Activated CD8-positive, alpha-beta T cell treated with anti-CD3 and anti-CD28 coated beads for 36 hours (primary cell): ENCODE measurements around the gene UBR3. TPM values are rescaled to one million over a fixed set of nuclear protein-coding genes. Genes with fewer than 3 reads are reported as not detected.

Experiments used
- ATAC-seq: fragments of 200-7000 bp; cut with Tn5 transposase; one replicate; pipeline ENCODE4 v1.10.0; 2021; ENCODE audit warnings: mild to moderate bottlenecking, moderate library complexity
- CTCF ChIA-PET: fragments of 350-600 bp; sonication (Branson Sonifier 250); formaldehyde crosslinking; loops from one replicate; lab custom pipeline; 2021; ENCODE audit warnings: antibody characterized with exemption; lab: Charles Lee
- POLR2A ChIA-PET: fragments of 350-600 bp; sonication (Branson Sonifier 250); formaldehyde crosslinking; loops from one replicate; lab custom pipeline; 2021; ENCODE audit warnings: antibody characterized with exemption; lab: Charles Lee
- DNase-seq: peaks from one replicate; pipeline ENCODE4 v3.0.0-alpha.2; 2020
- H3K27ac Mint-ChIP-seq: one replicate; pipeline ENCODE4 v1.8.0; 2021; ENCODE audit warnings: mild to moderate bottlenecking, mixed read lengths
- H3K27me3 Mint-ChIP-seq: one replicate; pipeline ENCODE4 v1.8.0; 2021; ENCODE audit warnings: mixed read lengths
- H3K36me3 Mint-ChIP-seq: one replicate; pipeline ENCODE4 v1.8.0; 2021; ENCODE audit warnings: low read depth, mixed read lengths
- H3K4me1 Mint-ChIP-seq: one replicate; pipeline ENCODE4 v1.8.0; 2021; ENCODE audit warnings: low read depth, mixed read lengths
- H3K4me3 Mint-ChIP-seq: one replicate; pipeline ENCODE4 v1.8.0; 2021; ENCODE audit warnings: mild to moderate bottlenecking, moderate library complexity, mixed read lengths
- H3K9me3 Mint-ChIP-seq: one replicate; pipeline ENCODE4 v1.8.0; 2021; ENCODE audit warnings: mixed read lengths
- intact Hi-C: fragments of 100-400 bp; cut with micrococcal nuclease; formaldehyde crosslinking; loops from one replicate; pipeline ENCODE4 v1.10.0; 2022
- total RNA-seq, 2 experiments: library from RNA; stranded (reverse); gene quantifications; one replicate each; pipeline ENCODE4 v1.2.3, GENCODE V29; 2021
- TF ChIP-seq, protein P1 (sequence below): fragments of 200-600 bp; IDR thresholded peaks from one replicate; pipeline ENCODE4 v1.8.0; 2022; ENCODE audit warnings: antibody characterized with exemption, mild to moderate bottlenecking

The UBR3 gene
- total RNA-seq, 2 experiments from 2014 or later, result 14.0 to 15.7 TPM

DNA sequence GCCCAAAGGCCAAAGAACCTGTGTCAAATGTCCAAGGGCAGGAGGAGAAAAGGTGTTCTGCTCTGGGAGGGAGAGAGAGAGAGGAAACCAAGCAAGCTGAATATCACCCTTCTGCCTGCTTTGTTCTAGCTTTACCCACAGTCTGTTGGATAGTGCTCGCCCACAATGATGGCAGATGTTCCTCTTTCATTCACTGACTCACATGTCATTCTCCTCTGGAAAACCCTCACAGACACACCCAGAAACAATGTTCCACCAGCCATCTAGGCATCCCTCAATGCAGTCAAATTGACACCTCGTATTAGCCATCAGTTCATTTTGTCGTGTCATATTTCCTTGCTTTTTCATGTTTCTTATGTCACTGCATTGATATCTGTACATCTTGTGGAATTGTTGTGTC is 150.3 kb downstream of the UBR3 start:
- no peak for DNase-seq
- no peak overlapping the region for H3K4me3 Mint-ChIP-seq
- peaks cover 3% of the 10 kb centered on the region for H3K4me1 Mint-ChIP-seq
- H3K9me3 Mint-ChIP-seq, result peaks cover 23% of the 10 kb centered on the region
- ChIA-PET CTCF (no interaction called here), POLR2A (no interaction called here)
- H3K27me3 Mint-ChIP-seq, result no peaks in the 10 kb centered on the region
- ATAC-seq, result no peak
- TF ChIP-seq, protein P1, sequence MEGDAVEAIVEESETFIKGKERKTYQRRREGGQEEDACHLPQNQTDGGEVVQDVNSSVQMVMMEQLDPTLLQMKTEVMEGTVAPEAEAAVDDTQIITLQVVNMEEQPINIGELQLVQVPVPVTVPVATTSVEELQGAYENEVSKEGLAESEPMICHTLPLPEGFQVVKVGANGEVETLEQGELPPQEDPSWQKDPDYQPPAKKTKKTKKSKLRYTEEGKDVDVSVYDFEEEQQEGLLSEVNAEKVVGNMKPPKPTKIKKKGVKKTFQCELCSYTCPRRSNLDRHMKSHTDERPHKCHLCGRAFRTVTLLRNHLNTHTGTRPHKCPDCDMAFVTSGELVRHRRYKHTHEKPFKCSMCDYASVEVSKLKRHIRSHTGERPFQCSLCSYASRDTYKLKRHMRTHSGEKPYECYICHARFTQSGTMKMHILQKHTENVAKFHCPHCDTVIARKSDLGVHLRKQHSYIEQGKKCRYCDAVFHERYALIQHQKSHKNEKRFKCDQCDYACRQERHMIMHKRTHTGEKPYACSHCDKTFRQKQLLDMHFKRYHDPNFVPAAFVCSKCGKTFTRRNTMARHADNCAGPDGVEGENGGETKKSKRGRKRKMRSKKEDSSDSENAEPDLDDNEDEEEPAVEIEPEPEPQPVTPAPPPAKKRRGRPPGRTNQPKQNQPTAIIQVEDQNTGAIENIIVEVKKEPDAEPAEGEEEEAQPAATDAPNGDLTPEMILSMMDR, result no peak
- no peak overlapping the region for H3K27ac Mint-ChIP-seq
- intact Hi-C loops, result no loop called here
- peaks cover 47% of the 10 kb centered on the region for H3K36me3 Mint-ChIP-seq

DNA sequence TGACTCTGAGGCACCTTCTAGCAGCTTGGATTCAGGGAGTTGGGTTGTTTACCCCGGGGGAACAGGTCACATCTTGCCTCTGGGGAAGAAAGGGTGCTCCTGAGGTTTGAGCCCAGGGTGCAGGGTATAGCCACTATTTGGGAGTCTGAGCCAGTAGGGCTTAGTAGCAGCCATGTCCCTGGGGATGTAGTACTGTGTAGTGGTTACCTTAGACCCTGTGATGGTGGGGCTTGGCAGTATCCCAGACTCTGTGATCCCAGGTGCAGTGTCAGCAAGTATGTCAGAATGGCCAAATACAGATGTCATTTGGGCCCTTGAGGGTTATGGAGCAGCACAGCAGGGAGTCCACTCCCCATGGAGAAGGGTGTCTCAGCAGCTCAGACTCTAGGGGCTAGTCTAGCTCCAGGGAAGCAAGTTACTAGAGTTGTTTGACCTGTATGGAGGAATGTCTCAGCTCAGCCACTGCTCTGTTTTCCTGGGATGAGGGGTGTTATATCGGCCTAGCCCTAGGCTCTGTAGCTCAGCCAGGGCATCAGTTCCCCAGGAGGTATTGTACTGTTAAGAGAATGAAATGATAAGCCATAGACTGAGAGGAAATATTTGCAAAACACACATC is 151.3 kb downstream of the UBR3 start:
- DNase-seq, result no peak
- Mint-ChIP-seq H3K27ac (no peak overlapping the region), H3K9me3 (peaks cover 23% of the 10 kb centered on the region), H3K27me3 (no peaks in the 10 kb centered on the region), H3K36me3 (peaks cover 47% of the 10 kb centered on the region), H3K4me3 (no peak overlapping the region), H3K4me1 (peaks cover 4% of the 10 kb centered on the region)
- no peak for ATAC-seq
- ChIA-PET CTCF (no interaction called here), POLR2A (no interaction called here)
- intact Hi-C loops, result no loop called here
- TF ChIP-seq, protein P1, result no peak

DNA sequence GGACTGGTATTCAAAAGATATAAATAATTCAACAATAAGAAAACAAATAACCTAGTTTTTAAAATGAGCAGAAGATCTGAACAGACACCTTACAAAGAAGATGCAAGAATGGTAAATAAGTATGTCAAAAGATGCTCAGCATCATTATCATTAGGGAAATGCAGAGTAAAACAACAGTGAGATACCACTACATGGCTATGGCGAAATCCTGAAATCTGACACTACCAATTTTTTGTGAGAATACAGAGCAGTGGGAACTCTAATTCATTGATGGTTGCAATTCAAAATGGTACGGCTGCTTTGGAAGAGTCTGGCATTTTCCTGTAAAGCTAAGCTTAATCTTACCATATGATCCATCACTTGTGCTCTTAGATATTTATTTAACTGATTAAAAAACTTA is 151.8 kb downstream of the UBR3 start:
- peaks cover 21% of the 10 kb centered on the region for H3K9me3 Mint-ChIP-seq
- peaks cover 42% of the 10 kb centered on the region for H3K36me3 Mint-ChIP-seq
- ATAC-seq (no peak), DNase-seq (no peak)
- no peak overlapping the region for H3K27ac Mint-ChIP-seq
- TF ChIP-seq, protein P1, result no peak
- H3K27me3 Mint-ChIP-seq, result no peaks in the 10 kb centered on the region
- no peak overlapping the region for H3K4me3 Mint-ChIP-seq
- intact Hi-C loops, result no loop called here
- H3K4me1 Mint-ChIP-seq, result peaks cover 4% of the 10 kb centered on the region
- CTCF ChIA-PET, result no interaction called here
- POLR2A ChIA-PET, result no interaction called here

DNA sequence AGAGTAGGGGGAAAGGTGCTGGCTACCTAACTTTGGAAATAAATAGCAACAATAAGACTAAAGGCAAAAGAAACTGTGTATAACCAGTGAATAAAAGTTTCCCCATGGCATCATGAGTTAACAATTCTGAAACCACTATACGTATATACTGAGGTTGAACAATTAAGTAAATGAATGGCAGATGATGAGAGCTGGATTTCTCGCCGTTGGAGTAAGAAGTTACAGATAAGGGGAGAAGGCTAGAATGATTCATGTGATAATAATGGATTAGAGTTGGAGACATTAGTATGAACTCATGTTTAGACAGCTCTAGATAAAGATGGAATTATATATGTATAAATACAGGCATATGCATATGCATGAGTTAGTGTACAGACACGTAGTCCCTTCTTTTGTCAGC is 152.7 kb downstream of the UBR3 start:
- no peak overlapping the region for H3K27ac Mint-ChIP-seq

DNA sequence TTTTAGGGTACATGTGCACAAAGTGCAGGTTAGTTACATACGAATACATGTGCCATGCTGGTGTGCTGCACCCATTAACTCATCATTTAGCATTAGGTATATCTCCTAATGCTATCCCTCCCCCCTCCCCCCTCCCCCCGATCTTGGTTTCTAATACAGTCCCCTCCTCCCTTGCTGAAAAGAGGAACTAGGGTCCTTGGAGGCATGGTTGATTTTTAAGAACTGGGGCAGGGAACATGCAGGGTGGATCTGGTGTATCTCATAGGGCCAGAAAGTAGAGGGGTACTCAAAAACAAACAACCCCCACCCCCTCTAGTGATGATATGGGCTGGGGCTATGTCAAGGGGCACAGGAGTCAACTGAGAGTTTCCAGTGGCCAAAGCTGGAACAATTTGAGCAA is 153.4 kb downstream of the UBR3 start:
- no peak for DNase-seq
- POLR2A ChIA-PET, result no interaction called here
- H3K9me3 Mint-ChIP-seq, result peaks cover 13% of the 10 kb centered on the region
- H3K4me3 Mint-ChIP-seq, result no peak overlapping the region
- peaks cover 4% of the 10 kb centered on the region for H3K4me1 Mint-ChIP-seq
- TF ChIP-seq, protein P1, result no peak
- ATAC-seq, result no peak
- CTCF ChIA-PET, result no interaction called here
- H3K36me3 Mint-ChIP-seq, result peaks cover 27% of the 10 kb centered on the region
- H3K27me3 Mint-ChIP-seq, result no peaks in the 10 kb centered on the region
- intact Hi-C loops, result no loop called here
- no peak overlapping the region for H3K27ac Mint-ChIP-seq

More for the DNA sequence above, 152.7 kb downstream of the UBR3 start:
- peaks cover 4% of the 10 kb centered on the region for H3K4me1 Mint-ChIP-seq
- peaks cover 19% of the 10 kb centered on the region for H3K9me3 Mint-ChIP-seq
- H3K36me3 Mint-ChIP-seq, result peaks cover 34% of the 10 kb centered on the region
- no peak overlapping the region for H3K4me3 Mint-ChIP-seq
- TF ChIP-seq, protein P1, result no peak
- ChIA-PET CTCF (no interaction called here), POLR2A (no interaction called here)
- no peaks in the 10 kb centered on the region for H3K27me3 Mint-ChIP-seq
- ATAC-seq (no peak), DNase-seq (no peak)
- intact Hi-C loops, result no loop called here
